Measurements from ENCODE around the gene APIP. TPM values are rescaled to one million over a fixed set of nuclear protein-coding genes. Genes with fewer than 3 reads are reported as not detected.
"Not testable (repeated sequence)": the region's sequence is repeated elsewhere in the genome, so short reads cannot be mapped to it uniquely, and the experiment has no call there.

Gene APIP
- total and polyA plus RNA-seq, 7 donors: 33.0 to 68.5 (median 43.9) TPM

- DNase-seq: no peak
- 90 to 94% methylated on average over 3 of the region's 3 CpGs for WGBS, 2 donors
- Histone ChIP-seq H3K4me3 (no peak overlapping the region), H3K27me3 (no peaks in the 10 kb centered on the region), H3K36me3 (no peaks in the 10 kb centered on the region), H3K9me3 (peaks cover 0 to 18% (median 2%) of the 10 kb centered on the region in 4 donors), H3K27ac (no peak overlapping the region), H3K4me1 (no peaks in the 10 kb centered on the region)
- intact Hi-C loops (cut with DNase I): no loop called here
- no peak for TF ChIP-seq POLR2AphosphoS5 (IDR thresholded peaks at IDR 0.05)
- TF ChIP-seq, protein P1, sequence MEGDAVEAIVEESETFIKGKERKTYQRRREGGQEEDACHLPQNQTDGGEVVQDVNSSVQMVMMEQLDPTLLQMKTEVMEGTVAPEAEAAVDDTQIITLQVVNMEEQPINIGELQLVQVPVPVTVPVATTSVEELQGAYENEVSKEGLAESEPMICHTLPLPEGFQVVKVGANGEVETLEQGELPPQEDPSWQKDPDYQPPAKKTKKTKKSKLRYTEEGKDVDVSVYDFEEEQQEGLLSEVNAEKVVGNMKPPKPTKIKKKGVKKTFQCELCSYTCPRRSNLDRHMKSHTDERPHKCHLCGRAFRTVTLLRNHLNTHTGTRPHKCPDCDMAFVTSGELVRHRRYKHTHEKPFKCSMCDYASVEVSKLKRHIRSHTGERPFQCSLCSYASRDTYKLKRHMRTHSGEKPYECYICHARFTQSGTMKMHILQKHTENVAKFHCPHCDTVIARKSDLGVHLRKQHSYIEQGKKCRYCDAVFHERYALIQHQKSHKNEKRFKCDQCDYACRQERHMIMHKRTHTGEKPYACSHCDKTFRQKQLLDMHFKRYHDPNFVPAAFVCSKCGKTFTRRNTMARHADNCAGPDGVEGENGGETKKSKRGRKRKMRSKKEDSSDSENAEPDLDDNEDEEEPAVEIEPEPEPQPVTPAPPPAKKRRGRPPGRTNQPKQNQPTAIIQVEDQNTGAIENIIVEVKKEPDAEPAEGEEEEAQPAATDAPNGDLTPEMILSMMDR (IDR thresholded peaks at IDR 0.05): no peak
- TF ChIP-seq EP300 (IDR thresholded peaks at IDR 0.05): no peak
- TF ChIP-seq POLR2A (IDR thresholded peaks at IDR 0.05): no peak
Observed at GRCh38 chr11:34904421-34904955, 11.7 kb downstream of the APIP start.

- intact Hi-C loops (cut with DNase I): loop anchor here (2.0 kb wide), 1 partner anchor 313 kb away; no protein-coding TSS in a partner anchor
- H3K27ac ChIP-seq: no peak overlapping the region
- 96 to 98% methylated on average over 5 of the region's 5 CpGs for WGBS, 2 donors
- no peak overlapping the region for H3K4me3 ChIP-seq
- TF ChIP-seq POLR2AphosphoS5 (IDR thresholded peaks at IDR 0.05): no peak
- TF ChIP-seq, protein P1 (IDR thresholded peaks at IDR 0.05): no peak
- no peak for TF ChIP-seq POLR2A (IDR thresholded peaks at IDR 0.05)
- no peak for TF ChIP-seq EP300 (IDR thresholded peaks at IDR 0.05)
- no peaks in the 10 kb centered on the region for H3K36me3 ChIP-seq
- no peaks in the 10 kb centered on the region for H3K4me1 ChIP-seq
- DNase-seq: no peak
- peaks cover 0 to 28% (median 5%) of the 10 kb centered on the region in 4 donors for H3K9me3 ChIP-seq
- H3K27me3 ChIP-seq: no peaks in the 10 kb centered on the region
Observed at GRCh38 chr11:34899633-34900016, 16.6 kb downstream of the APIP start.

- TF ChIP-seq, protein P1 (IDR thresholded peaks at IDR 0.05): no peak
- no peak for TF ChIP-seq EP300 (IDR thresholded peaks at IDR 0.05)
- TF ChIP-seq POLR2AphosphoS5 (IDR thresholded peaks at IDR 0.05): no peak
- TF ChIP-seq POLR2A (IDR thresholded peaks at IDR 0.05): no peak
- Histone ChIP-seq H3K4me3 (no peak overlapping the region), H3K27me3 (no peaks in the 10 kb centered on the region), H3K4me1 (no peaks in the 10 kb centered on the region), H3K36me3 (no peaks in the 10 kb centered on the region), H3K27ac (no peak overlapping the region), H3K9me3 (peaks cover 0 to 28% (median 5%) of the 10 kb centered on the region in 4 donors)
- DNase-seq: no peak
- WGBS, 2 donors: 96% methylated on average over 10 of the region's 10 CpGs
- intact Hi-C loops (cut with DNase I): loop anchor here (2.0 kb wide), 1 partner anchor 312 kb away; no protein-coding TSS in a partner anchor
Observed at GRCh38 chr11:34898474-34898873, 17.7 kb downstream of the APIP start.

DNA sequence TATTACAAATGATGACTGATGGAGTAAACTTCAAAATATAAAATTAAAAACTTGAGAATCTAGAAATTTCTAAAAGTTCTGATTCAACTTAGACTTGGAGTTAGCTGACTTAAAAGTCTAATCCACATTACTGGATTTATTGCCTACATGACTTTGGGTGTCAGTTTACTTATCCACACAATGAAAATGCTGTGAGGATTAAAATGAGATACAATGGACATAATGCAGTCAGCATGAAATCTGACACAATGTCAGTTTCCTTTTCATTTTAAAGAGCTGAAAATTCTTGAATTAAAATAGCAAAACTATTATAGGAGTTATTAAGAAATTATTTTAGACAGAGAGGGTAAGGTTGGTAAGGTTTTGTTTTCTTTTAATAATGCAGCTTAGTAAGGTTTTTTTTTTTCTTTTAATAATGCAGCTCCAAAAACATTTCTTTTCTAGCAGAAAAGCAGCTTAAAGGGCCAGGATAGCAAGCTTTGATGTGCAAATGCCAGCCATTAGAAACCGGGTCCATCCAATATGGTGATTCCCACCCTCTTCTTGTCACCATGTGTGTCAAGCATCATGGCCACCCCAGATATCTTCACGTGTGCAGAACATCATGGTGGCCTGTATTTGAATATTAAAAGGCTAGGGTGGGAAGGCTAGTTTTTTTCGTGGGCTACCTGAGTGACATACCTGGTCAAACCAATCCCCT, 18.9 kb downstream of the APIP start:
- intact Hi-C loops (cut with DNase I): no loop called here
- Histone ChIP-seq H3K4me3 (no peak overlapping the region), H3K9me3 (peaks cover 0 to 28% (median 5%) of the 10 kb centered on the region in 4 donors), H3K4me1 (no peaks in the 10 kb centered on the region), H3K27me3 (no peaks in the 10 kb centered on the region), H3K36me3 (no peaks in the 10 kb centered on the region), H3K27ac (no peak overlapping the region)
- WGBS, 2 donors: 94 to 97% methylated on average over 3 of the region's 3 CpGs
- DNase-seq: no peak
- TF ChIP-seq POLR2AphosphoS5 (IDR thresholded peaks at IDR 0.05) (no peak), POLR2A (IDR thresholded peaks at IDR 0.05) (no peak), EP300 (IDR thresholded peaks at IDR 0.05) (no peak)
- TF ChIP-seq, protein P1 (IDR thresholded peaks at IDR 0.05): no peak

- intact Hi-C loops (cut with DNase I); H3K27ac ChIP-seq; H3K4me1 ChIP-seq; DNase-seq; H3K27me3 ChIP-seq; H3K4me3 ChIP-seq; H3K36me3 ChIP-seq: not testable (repeated sequence)
- WGBS, 2 donors: 90 to 92% methylated on average over 3 of the region's 3 CpGs
- peaks cover 0 to 27% (median 5%) of the 10 kb centered on the region in 4 donors for H3K9me3 ChIP-seq
Observed at GRCh38 chr11:34896191-34896590, 20.0 kb downstream of the APIP start.

Data from sigmoid colon (tissue), 7 donors.